Fibroblast of pulmonary artery (primary cell): ENCODE measurements around the gene NR3C2.

Experiments used
- DNase-seq: peaks from one replicate; pipeline ENCODE4 v3.0.0-alpha.2; 2010; ENCODE audit warnings: low read depth
- H3K4me3 ChIP-seq: replicated peaks from 2 replicates; pipeline ENCODE4 v1.5.1; 2011; ENCODE audit warnings: low read depth, mild to moderate bottlenecking, control low read depth, low read length, moderate library complexity
- CTCF ChIP-seq: IDR thresholded peaks from 2 replicates; pipeline ENCODE4 v1.5.1; 2011; ENCODE audit warnings: mild to moderate bottlenecking, control low read depth, low read length, inconsistent platforms; ENCODE audit errors: missing control alignments

Gene NR3C2

GRCh38 chr4:148214529-148215166 lies 227.6 kb downstream of the NR3C2 start:
- TF ChIP-seq CTCF = no peak
- H3K4me3 ChIP-seq = no peak overlapping the region
- no peak for DNase-seq

GRCh38 chr4:148211533-148211932 lies 230.7 kb downstream of the NR3C2 start:
- no peak for TF ChIP-seq CTCF
- DNase-seq = no peak

GRCh38 chr4:148210661-148211060 lies 231.6 kb downstream of the NR3C2 start:
- H3K4me3 ChIP-seq = no peak overlapping the region
- no peak for TF ChIP-seq CTCF
- DNase-seq = no peak

More at GRCh38 chr4:148211533-148211932, 230.7 kb downstream of the NR3C2 start:
- H3K4me3 ChIP-seq = no peak overlapping the region

- TF ChIP-seq CTCF = no peak
- H3K4me3 ChIP-seq = no peak overlapping the region
- no peak for DNase-seq
Observed at GRCh38 chr4:148207068-148207467, 235.1 kb downstream of the NR3C2 start.

- no peak for TF ChIP-seq CTCF
- no peak overlapping the region for H3K4me3 ChIP-seq
- no peak for DNase-seq
Observed at GRCh38 chr4:148205476-148205875, 236.7 kb downstream of the NR3C2 start.

GRCh38 chr4:148204892-148205291 lies 237.3 kb downstream of the NR3C2 start:
- no peak for DNase-seq
- no peak overlapping the region for H3K4me3 ChIP-seq
- no peak for TF ChIP-seq CTCF

- no peak for DNase-seq
- no peak overlapping the region for H3K4me3 ChIP-seq
- TF ChIP-seq CTCF = no peak
Observed at GRCh38 chr4:148204171-148204570, 238.0 kb downstream of the NR3C2 start.
